ENCODE measurements around the gene ARSG.

ARSG gene

DNA sequence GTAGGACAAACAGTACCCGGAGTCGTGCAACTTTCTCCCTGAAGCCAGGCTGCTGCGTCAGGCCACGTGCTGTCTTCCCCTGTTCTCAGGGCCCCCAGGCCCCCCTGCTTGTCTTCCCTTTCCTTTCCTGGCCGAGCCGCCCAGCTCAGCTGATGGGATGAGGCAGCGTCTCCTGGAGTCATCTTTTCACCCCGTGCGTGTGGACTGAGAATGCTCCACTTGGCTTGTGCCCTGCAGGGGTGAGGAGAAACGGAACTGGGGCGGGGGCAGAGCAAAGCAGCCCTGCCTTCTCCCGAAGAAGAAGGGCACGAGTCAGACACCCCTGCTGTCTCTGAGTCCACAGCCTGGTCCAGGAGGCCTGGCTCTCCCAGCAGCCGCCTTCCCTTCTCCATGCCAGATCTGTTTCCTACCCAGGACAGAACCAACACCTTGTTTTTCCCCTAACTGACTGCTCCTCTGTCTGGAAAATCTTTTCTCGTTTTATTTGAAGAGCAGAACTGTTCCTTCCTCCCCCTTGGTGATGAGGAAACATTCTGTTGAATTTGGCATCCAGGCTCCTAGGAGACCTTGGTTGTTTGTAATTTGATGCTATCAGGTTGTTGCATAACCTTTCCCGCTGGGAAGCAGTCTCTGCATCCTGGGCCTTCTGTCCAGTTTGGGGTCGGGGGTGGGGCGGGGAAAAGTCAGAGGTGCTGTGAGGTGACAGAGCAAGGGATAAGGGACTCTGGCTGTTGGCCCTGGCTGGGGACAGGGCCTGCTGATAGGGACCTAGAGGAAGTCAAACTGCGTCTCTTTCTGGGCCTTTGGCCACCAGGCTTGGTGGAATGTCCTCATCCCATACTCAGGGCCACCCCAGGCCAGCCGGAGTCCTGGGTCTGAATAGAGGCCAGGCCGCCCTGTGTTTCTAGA lies 87.2 kb downstream of the ARSG start:
- Mint-ChIP-seq H3K27ac (no peak overlapping the region), H3K4me1 (ENCODE audit: low read depth) (peaks cover 15% of the 10 kb centered on the region), H3K9me3 (no peaks in the 10 kb centered on the region), H3K27me3 (no peaks in the 10 kb centered on the region), H3K36me3 (ENCODE audit: low read depth) (no peaks in the 10 kb centered on the region), H3K4me3 (no peak overlapping the region)
- DNase-seq = no peak

DNA sequence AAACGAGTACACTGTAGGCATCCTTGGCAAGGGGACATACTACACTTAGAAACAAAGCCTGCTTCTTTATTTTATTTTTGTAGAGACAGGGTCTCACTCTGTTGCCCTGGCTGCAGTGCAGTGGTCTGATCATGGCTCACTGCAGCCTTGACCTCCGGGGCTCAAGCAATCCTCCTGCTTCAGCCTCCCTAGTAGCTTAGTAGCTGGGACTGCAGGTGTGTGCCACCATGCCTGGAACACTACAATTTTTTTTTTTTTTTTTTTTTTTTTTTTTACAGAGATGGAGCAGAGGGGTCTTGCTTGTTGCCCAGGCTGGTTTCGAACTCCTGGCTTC lies 87.8 kb downstream of the ARSG start:
- H3K27ac Mint-ChIP-seq = no peak overlapping the region
- no peaks in the 10 kb centered on the region for H3K27me3 Mint-ChIP-seq
- peaks cover 21% of the 10 kb centered on the region for H3K4me1 Mint-ChIP-seq (ENCODE audit: low read depth)
- DNase-seq = no peak
- H3K9me3 Mint-ChIP-seq = no peaks in the 10 kb centered on the region
- no peak overlapping the region for H3K4me3 Mint-ChIP-seq
- H3K36me3 Mint-ChIP-seq (ENCODE audit: low read depth) = no peaks in the 10 kb centered on the region

DNA sequence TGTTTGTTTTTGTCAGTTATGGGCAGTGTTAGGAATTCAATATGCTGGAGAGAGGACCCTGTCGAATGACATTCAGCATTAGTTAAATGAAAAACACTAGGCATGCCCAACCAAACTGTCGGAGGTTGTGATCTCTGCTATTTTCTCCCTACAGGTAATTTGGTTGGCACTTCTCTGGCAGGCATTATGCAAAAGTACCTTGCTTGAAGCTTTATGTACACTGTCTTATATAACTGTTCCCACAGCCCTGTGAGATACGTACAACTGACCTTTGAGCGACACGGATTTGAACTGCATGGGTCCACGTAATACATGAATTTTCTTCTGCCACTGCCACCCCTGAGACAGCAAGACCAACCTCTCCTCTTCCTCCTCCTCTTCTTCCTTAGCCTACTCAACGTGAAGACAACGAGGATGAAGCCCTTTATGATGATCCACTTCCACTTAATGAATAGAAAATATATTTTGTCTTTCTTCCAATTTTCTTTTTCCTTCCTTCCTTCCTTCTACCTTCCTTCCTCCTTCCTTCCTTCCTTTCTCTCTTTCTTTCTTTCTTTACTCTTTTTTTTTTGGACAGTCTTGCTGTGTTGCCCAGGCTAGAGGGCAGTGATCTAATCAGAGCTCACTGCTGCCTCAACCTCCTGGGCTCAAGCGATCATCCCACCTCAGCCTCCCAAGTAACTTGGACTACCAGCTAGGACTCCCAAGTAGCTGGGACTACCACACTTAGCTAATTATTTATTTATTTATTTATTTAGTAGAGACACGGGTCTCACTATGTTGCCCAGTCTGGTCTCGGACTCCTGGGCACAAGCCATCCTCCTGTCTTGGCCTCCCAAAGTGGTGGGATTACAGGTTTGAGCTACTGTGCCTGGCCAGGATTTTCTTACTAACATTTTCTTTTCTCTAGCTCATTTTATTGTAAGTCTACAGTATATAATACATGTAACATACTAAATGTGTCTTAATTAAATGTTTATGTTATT lies 88.7 kb downstream of the ARSG start:
- Mint-ChIP-seq H3K36me3 (ENCODE audit: low read depth) (no peaks in the 10 kb centered on the region), H3K27ac (no peak overlapping the region), H3K4me1 (ENCODE audit: low read depth) (peaks cover 26% of the 10 kb centered on the region), H3K4me3 (no peak overlapping the region), H3K27me3 (no peaks in the 10 kb centered on the region), H3K9me3 (no peaks in the 10 kb centered on the region)
- DNase-seq = no peak

DNA sequence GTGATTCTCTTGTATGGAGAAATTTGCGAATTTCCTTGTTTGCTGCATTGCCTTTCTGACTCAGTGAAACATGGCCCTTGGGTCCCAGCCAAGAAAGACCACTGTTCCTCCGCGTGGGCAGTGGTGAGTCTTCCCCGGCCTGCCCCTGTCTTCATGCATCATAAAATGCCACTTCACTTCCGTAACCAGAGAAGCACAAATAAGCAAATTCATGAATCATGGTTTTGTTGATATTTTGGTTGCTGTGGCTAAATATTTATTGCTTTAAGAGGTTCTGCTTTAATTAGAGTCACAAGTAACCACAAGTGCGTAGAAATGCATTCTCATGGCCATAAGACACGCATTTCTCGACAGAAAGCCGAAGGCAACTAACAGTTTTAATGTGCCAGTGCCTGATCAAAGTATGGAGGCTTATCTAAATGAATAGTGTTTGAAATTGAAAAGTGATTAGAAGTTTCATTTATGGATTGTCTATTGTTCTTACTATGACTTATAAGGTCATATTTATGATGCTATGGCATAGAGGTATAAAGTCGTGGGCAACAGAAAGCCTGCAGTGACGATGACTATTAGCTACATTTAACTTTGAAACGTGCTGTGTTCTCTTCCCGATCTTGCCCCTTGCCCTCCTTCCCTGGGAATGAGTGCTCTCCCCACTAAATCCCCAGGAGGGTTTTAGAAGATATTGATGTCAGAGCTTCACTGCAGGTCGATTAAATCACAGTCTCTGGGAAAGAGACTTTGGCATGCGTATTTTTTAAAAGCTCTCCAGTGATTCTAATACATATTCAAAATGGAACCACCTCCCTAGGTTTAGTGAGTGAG lies 90.0 kb downstream of the ARSG start:
- Mint-ChIP-seq H3K36me3 (ENCODE audit: low read depth) (no peaks in the 10 kb centered on the region), H3K27me3 (no peaks in the 10 kb centered on the region), H3K4me1 (ENCODE audit: low read depth) (peaks cover 26% of the 10 kb centered on the region), H3K4me3 (no peak overlapping the region), H3K27ac (no peak overlapping the region), H3K9me3 (no peaks in the 10 kb centered on the region)
- no peak for DNase-seq

DNA sequence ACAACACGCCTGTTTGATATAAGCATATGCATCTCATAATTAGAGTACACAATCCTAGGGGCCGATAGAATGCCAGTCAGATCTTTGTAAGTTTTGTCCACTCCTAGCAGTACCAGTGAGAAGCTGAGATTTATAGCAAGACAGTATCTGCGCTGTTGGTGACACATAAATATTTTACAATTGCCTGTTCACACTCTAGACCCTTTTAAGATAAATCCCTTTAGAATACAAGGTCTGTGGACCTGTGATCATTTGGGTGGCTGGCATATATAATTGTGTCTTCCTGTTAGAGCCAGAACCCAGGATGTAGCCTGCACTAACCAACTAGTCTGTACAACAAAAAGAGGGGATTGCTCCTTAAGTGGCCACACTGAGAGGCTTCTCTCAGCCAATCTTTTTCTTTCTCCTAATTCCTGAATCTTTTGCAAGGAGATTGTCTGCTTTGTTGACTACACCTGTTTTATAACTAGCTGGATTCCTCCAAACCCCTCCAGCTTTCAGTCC lies 91.3 kb downstream of the ARSG start:
- no peak for DNase-seq
- Mint-ChIP-seq H3K4me3 (no peak overlapping the region), H3K9me3 (no peaks in the 10 kb centered on the region), H3K36me3 (ENCODE audit: low read depth) (no peaks in the 10 kb centered on the region), H3K4me1 (ENCODE audit: low read depth) (peaks cover 26% of the 10 kb centered on the region), H3K27ac (no peak overlapping the region), H3K27me3 (no peaks in the 10 kb centered on the region)

DNA sequence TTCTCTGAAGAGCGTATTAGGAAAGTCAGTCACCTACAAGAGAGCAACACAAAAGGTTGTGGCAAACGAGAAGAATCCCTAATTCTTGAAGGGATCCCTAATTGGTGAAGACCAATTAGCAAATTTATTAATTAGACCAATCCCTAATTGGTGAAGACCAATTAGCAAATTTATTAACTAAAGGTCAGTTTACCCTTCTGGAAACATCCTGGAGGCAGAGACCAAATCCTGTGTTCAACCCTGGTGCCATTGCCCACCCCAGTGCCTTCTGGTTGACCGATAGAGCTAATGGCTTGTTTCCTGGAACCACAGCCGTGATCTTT lies 91.8 kb downstream of the ARSG start:
- Mint-ChIP-seq H3K9me3 (no peaks in the 10 kb centered on the region), H3K36me3 (ENCODE audit: low read depth) (no peaks in the 10 kb centered on the region), H3K4me3 (no peak overlapping the region), H3K27me3 (no peaks in the 10 kb centered on the region), H3K27ac (no peak overlapping the region), H3K4me1 (ENCODE audit: low read depth) (peaks cover 26% of the 10 kb centered on the region)
- DNase-seq = no peak

DNA sequence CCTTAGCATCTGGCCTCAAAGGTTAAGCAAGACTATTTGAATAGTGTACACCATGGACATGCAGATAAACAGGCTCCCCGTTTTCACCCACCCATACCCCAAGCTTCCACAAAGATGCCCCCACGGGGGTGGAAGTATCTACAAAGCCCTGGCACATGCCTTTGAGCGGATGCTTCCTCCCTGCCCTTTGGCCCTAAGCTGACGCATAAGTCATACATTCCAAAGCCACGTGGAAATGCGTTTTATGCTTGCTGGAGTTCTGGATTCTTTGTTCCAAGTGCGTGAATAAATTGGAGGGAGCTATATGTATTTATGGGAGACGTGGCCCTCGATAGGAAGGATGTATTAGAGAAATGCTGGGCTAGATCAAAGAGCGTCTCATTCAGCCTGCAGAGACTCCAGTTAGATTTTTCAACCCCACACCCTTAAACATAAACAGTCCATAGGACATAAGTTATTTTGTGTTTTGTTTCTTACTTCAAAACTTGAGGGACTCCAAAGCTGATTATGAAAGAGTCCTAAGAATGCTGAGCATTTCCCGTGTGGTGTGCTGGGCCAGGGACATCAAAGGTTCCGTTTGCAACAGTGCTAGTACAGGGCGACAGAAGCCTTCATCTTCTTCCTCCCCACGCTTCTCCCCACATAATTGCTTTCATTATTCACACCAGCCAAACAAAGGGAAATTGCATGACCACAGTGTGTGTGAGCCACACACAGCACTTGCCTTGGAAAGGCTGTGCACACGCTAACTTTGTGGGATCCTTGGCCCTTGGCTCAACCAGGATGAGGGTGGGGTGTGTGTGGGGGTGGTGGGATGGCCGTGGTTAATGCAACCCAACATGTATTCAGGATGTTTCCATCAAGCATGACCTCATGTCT lies 92.4 kb downstream of the ARSG start:
- Mint-ChIP-seq H3K27me3 (no peaks in the 10 kb centered on the region), H3K9me3 (no peaks in the 10 kb centered on the region), H3K4me3 (no peak overlapping the region), H3K36me3 (ENCODE audit: low read depth) (no peaks in the 10 kb centered on the region), H3K4me1 (ENCODE audit: low read depth) (peaks cover 26% of the 10 kb centered on the region), H3K27ac (peak overlapping the region; percentile 37)
- DNase-seq = no peak

DNA sequence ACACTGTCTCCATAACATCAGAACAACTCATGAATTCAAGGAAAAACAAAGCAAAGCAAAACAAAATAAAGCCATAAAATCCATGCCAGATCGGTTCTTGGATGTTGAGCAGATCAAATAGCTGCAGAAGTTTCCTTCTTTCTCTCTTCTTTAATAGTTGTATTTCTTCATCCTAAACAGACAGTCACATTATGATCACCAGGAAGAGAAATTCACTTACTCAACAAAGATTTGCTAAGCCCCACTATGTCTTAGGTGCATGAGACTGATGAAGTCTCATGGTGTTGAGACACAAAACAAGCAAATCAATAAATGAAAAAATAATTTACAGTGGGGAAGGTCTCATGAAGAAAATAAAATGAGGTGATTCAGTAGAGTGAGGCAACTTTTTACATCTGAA lies 93.2 kb downstream of the ARSG start:
- Mint-ChIP-seq H3K36me3 (ENCODE audit: low read depth) (no peaks in the 10 kb centered on the region), H3K27me3 (no peaks in the 10 kb centered on the region), H3K9me3 (no peaks in the 10 kb centered on the region), H3K4me3 (no peak overlapping the region), H3K4me1 (ENCODE audit: low read depth) (peaks cover 26% of the 10 kb centered on the region), H3K27ac (no peak overlapping the region)
- no peak for DNase-seq

DNA sequence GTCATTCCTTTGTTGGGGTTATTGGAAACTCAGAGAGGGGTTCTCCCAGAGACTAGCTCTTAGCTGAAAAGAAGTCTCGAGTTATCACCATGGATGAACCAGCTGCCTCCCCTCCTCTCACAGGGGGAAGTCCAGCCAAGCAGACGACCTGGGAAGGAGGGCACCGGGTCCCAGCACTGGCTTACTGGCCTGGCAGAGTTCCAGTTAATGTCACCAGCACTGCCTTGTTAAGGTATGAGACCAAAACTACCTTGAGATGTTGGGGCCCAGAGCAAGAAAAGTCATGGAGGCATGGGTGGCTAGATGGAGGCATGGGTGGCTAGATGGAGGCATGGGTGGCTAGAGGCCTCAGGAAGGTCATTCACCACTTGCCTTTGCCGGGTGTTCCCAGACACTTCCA lies 93.6 kb downstream of the ARSG start:
- Mint-ChIP-seq H3K4me3 (no peak overlapping the region), H3K4me1 (ENCODE audit: low read depth) (peaks cover 26% of the 10 kb centered on the region), H3K27me3 (no peaks in the 10 kb centered on the region), H3K36me3 (ENCODE audit: low read depth) (no peaks in the 10 kb centered on the region), H3K9me3 (no peaks in the 10 kb centered on the region), H3K27ac (no peak overlapping the region)
- no peak for DNase-seq

DNA sequence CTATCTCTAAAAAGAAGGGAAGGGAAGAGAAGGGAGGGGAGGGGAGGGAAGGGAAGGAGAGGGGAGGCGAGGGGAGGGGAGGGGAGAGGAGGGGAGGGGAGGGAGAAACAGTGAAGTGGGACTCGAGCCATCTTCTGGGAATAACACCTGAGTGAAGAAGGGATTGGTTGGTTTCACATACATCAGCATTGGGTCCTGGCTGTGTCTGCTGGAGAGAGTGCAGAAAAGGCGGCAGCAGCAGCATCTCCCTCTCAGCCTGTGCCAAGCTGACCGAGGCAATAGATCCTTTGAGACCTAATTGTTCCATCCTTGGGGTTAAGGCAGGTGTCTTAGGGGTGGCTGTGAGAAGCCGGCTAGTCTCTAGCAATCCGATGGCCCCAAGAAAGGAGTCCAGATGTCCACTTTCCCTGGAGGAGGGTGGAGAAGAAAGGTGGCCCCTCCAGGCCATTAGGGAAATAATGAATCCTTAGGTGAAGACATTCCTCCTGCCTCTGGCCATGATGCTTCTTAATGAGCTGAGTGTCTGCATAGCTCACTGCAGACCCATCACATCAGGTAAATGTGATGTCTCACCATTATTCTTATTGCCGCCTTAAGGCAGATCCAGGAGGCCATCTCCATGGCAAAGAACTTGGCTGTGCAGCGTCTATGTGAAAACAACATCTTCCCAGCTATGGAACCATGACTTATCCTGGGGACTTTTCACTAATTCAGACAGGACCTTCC lies 94.4 kb downstream of the ARSG start:
- Mint-ChIP-seq H3K9me3 (no peaks in the 10 kb centered on the region), H3K27me3 (no peaks in the 10 kb centered on the region), H3K4me3 (no peak overlapping the region), H3K27ac (no peak overlapping the region), H3K4me1 (ENCODE audit: low read depth) (peaks cover 25% of the 10 kb centered on the region), H3K36me3 (ENCODE audit: low read depth) (no peaks in the 10 kb centered on the region)
- DNase-seq = no peak

DNA sequence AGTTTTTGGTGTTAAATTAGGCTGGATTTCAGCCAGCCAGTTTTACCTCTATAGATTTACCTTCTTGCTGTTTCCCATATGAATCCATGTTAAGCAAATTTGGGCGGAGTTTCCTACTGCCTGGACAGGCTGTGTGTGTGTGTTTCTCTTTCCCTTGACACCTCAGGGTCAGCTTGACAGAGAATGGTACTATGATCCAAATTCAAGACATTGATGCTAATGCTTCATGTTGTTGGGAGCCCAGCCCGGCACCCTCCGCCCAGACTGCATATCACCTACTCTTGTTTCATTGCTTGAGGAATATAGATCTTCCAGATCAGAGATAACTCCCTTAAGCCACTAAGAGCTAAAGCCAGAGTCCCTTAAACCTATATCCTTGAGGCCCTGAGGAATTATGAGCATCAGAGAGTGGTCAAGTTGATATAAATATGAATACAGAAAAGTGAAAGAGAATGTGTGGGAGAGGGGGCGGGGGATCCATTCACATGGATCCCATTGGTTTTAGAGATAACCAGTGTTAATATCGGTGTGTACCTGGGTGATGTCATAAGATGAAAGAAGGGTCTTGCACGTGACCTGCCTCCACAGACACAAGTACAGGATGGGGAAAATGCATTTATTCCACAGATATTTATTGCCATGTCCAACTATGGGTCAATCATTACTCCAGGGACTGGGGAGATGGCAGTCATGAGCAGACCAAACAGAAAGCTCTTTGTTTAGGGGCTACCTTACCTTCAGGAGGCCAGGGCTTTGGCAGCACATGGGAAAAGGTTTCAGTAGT lies 96.3 kb downstream of the ARSG start:
- no peaks in the 10 kb centered on the region for H3K9me3 Mint-ChIP-seq
- no peak for DNase-seq
- H3K4me1 Mint-ChIP-seq (ENCODE audit: low read depth) = peaks cover 19% of the 10 kb centered on the region
- H3K27me3 Mint-ChIP-seq = no peaks in the 10 kb centered on the region
- H3K27ac Mint-ChIP-seq = no peak overlapping the region
- H3K4me3 Mint-ChIP-seq = no peak overlapping the region
- no peaks in the 10 kb centered on the region for H3K36me3 Mint-ChIP-seq (ENCODE audit: low read depth)

DNA sequence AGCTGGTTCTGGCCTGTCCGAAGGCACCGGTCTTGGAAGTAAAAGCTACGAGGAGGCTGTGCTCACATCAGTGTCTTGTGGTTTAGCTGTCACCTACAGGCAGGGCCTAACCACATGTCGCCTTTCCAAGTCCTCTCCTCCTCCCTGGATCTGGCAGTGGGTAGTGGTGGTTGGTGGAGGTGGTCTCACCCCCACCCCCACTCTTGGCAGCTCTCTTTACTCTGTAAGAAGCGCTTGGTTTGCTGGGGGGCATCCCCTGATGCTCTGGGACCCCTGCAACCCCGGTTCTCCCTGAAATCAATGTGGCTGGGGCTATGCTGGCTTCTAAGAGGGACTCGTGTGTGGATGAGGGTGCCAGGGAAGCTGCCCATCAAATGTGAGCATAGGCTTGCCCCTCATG lies 97.7 kb downstream of the ARSG start:
- no peak overlapping the region for H3K4me3 Mint-ChIP-seq
- H3K27me3 Mint-ChIP-seq = no peaks in the 10 kb centered on the region
- H3K9me3 Mint-ChIP-seq = no peaks in the 10 kb centered on the region
- no peak for DNase-seq
- no peak overlapping the region for H3K27ac Mint-ChIP-seq
- H3K4me1 Mint-ChIP-seq (ENCODE audit: low read depth) = peaks cover 6% of the 10 kb centered on the region
- no peaks in the 10 kb centered on the region for H3K36me3 Mint-ChIP-seq (ENCODE audit: low read depth)
